ENCODE results near the gene DNAJC22.

Gene DNAJC22

DNA sequence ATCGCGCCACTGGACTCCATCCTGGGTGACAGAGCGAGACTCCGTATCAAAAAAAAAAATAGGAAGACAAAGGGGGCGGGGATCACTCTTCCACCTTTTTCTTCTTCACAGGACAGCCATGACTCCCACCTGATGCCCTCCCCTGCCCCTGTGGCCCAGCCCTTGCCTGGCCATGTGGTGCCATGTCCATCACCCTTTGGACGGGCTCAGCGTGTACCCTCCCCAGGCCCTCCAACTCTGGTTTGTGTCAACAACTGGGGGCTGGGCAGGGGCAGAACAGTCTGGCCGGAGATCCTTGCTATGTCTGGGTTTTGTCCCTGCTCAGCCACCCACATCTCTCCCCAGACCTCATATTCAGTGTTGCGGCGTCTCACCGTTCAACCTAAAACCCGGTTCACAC, 17.9 kb upstream of the DNAJC22 start:
- no peaks in the 10 kb centered on the region for H3K9me3 ChIP-seq
- peaks cover 50% of the 10 kb centered on the region for H3K36me3 ChIP-seq
- peaks cover 27% of the 10 kb centered on the region for H3K27me3 ChIP-seq
- TF ChIP-seq, protein P1, sequence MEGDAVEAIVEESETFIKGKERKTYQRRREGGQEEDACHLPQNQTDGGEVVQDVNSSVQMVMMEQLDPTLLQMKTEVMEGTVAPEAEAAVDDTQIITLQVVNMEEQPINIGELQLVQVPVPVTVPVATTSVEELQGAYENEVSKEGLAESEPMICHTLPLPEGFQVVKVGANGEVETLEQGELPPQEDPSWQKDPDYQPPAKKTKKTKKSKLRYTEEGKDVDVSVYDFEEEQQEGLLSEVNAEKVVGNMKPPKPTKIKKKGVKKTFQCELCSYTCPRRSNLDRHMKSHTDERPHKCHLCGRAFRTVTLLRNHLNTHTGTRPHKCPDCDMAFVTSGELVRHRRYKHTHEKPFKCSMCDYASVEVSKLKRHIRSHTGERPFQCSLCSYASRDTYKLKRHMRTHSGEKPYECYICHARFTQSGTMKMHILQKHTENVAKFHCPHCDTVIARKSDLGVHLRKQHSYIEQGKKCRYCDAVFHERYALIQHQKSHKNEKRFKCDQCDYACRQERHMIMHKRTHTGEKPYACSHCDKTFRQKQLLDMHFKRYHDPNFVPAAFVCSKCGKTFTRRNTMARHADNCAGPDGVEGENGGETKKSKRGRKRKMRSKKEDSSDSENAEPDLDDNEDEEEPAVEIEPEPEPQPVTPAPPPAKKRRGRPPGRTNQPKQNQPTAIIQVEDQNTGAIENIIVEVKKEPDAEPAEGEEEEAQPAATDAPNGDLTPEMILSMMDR (IDR thresholded peaks at IDR 0.05): no peak
- H3K27ac ChIP-seq: no peak overlapping the region
- no peak overlapping the region for H3K4me3 ChIP-seq (ENCODE audit: low read depth in 1 of 2, low read length in 1 of 2)
- peaks cover 3 to 9% of the 10 kb centered on the region in 2 experiments for H3K4me1 ChIP-seq (ENCODE audit: control insufficient read depth in 1 of 2, insufficient read depth in 1 of 2, low read depth in 1 of 2, low read length in 1 of 2)

- no peak overlapping the region for H3K4me3 ChIP-seq (ENCODE audit: low read depth in 1 of 2, low read length in 1 of 2)
- TF ChIP-seq, protein P1 (IDR thresholded peaks at IDR 0.05): no peak
- H3K9me3 ChIP-seq: no peaks in the 10 kb centered on the region
- H3K27me3 ChIP-seq: peaks cover 40% of the 10 kb centered on the region
- H3K36me3 ChIP-seq: peaks cover 50% of the 10 kb centered on the region
- H3K4me1 ChIP-seq (ENCODE audit: control insufficient read depth in 1 of 2, insufficient read depth in 1 of 2, low read depth in 1 of 2, low read length in 1 of 2): peaks cover 0 to 7% of the 10 kb centered on the region in 2 experiments
- H3K27ac ChIP-seq: no peak overlapping the region
Observed at GRCh38 chr12:49330032-49330619, 16.6 kb upstream of the DNAJC22 start.

DNA sequence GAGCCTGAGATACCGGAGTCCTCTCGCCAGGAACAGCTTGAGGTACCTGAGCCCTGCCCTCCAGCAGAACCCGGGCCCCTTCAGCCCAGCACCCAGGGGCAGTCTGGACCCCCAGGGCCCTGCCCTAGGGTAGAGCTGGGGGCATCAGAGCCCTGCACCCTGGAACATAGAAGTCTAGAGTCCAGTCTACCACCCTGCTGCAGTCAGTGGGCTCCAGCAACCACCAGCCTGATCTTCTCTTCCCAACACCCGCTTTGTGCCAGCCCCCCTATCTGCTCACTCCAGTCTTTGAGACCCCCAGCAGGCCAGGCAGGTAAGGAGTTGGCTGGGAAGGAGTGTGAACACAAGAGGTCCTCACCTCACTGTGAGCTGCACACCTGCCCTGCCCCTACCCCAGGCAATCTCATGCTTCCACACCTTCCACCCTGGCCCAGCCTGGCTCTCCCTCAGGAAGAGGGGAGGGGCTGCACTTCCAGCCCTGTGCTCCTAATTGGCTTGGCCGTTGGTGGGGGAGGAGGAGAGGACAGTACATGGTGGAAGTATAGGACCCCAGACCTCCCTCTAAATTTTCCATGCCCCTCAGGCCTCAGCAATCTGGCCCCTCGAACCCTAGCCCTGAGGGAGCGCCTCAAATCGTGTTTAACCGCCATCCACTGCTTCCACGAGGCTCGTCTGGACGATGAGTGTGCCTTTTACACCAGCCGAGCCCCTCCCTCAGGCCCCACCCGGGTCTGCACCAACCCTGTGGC, 15.9 kb upstream of the DNAJC22 start:
- H3K27me3 ChIP-seq: peaks cover 47% of the 10 kb centered on the region

DNA sequence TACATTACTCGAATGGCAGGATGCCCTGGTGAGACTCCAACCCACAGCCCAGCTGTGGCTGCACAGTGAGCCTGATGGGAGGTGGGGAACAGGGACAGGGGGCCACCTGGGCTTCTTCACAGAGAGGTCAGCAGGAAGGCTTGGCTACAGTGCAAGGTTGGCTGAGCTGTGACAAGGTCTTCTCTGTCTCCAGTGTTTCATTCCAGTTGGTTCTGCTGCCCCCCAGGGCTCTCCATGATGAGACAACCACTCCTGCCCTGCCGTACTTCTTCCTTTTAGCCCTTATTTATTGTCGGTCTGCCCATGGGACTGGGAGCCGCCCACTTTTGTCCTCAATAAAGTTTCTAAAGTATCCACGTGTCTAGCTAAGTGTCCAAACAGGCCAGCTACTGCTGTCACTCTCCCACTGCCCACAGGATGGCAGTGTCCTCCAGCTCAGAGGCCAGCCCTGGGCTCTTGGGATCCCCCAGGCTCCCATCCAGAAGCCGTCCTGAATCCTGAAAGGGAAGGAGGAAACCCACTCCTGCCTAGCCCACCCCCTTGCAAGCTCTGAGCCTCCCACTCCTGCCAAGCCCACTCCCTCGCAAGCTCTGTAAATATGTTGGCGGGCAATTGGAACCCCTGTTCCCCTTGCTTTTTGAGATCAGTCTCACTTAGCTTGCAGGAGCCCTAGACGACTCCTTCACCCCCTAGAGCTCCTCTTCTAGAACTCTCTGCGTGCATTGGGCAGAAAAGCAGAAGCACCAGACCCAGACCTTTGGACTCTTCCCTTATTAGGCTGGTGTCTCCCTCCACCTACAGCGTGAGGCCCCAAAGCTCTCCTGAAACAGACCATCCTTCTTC, 15.1 kb upstream of the DNAJC22 start:
- Histone ChIP-seq H3K4me3 (ENCODE audit: low read depth in 1 of 2, low read length in 1 of 2) (no peak overlapping the region), H3K27me3 (peaks cover 55% of the 10 kb centered on the region), H3K9me3 (no peaks in the 10 kb centered on the region), H3K4me1 (ENCODE audit: control insufficient read depth in 1 of 2, insufficient read depth in 1 of 2, low read depth in 1 of 2, low read length in 1 of 2) (peaks cover 4 to 16% of the 10 kb centered on the region in 2 experiments), H3K27ac (no peak overlapping the region), H3K36me3 (peaks cover 45% of the 10 kb centered on the region)
- TF ChIP-seq, protein P1 (IDR thresholded peaks at IDR 0.05): no peak

More for the DNA sequence above, 15.9 kb upstream of the DNAJC22 start:
- H3K36me3 ChIP-seq: peaks cover 50% of the 10 kb centered on the region
- no peak overlapping the region for H3K4me3 ChIP-seq (ENCODE audit: low read depth in 1 of 2, low read length in 1 of 2)
- TF ChIP-seq, protein P1 (IDR thresholded peaks at IDR 0.05): no peak
- H3K27ac ChIP-seq: no peak overlapping the region
- no peaks in the 10 kb centered on the region for H3K9me3 ChIP-seq
- H3K4me1 ChIP-seq (ENCODE audit: control insufficient read depth in 1 of 2, insufficient read depth in 1 of 2, low read depth in 1 of 2, low read length in 1 of 2): peaks cover 0 to 8% of the 10 kb centered on the region in 2 experiments

DNA sequence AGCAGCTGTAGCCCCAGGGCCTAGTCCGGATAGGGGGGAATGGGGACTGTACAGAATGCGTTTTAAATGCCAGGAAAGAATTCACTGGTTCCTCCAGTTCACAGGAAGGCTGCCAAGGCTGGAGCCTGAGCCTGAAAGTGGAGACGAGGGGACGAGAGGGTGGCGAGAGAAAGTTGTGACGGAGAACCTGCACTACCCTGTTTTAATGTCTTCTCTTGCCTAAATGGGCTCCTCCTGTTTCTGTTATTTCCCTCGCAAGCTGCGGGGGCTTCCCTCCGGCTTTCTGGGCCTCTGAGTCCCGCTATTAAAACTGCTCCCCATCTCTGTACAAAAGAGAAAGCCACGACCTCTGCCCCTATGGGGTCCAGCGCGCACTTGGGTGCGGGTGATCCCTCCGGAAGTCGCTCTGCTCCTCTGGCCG, 14.2 kb upstream of the DNAJC22 start:
- H3K27ac ChIP-seq: no peak overlapping the region
- TF ChIP-seq, protein P1 (IDR thresholded peaks at IDR 0.05): no peak
- no peak overlapping the region for H3K4me3 ChIP-seq (ENCODE audit: low read depth in 1 of 2, low read length in 1 of 2)
- H3K9me3 ChIP-seq: no peaks in the 10 kb centered on the region
- H3K36me3 ChIP-seq: peaks cover 37% of the 10 kb centered on the region
- peaks cover 64% of the 10 kb centered on the region for H3K27me3 ChIP-seq
- peaks cover 8 to 24% of the 10 kb centered on the region in 2 experiments for H3K4me1 ChIP-seq (ENCODE audit: control insufficient read depth in 1 of 2, insufficient read depth in 1 of 2, low read depth in 1 of 2, low read length in 1 of 2)

All from neutrophil (primary cell).